ENCODE results near the gene NEIL3.

Gene NEIL3, protein sequence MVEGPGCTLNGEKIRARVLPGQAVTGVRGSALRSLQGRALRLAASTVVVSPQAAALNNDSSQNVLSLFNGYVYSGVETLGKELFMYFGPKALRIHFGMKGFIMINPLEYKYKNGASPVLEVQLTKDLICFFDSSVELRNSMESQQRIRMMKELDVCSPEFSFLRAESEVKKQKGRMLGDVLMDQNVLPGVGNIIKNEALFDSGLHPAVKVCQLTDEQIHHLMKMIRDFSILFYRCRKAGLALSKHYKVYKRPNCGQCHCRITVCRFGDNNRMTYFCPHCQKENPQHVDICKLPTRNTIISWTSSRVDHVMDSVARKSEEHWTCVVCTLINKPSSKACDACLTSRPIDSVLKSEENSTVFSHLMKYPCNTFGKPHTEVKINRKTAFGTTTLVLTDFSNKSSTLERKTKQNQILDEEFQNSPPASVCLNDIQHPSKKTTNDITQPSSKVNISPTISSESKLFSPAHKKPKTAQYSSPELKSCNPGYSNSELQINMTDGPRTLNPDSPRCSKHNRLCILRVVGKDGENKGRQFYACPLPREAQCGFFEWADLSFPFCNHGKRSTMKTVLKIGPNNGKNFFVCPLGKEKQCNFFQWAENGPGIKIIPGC

GRCh38 chr4:177309522-177310371 is at the start of gene NEIL3:
Gene NEIL3, plus strand, starts transcription at chr4:177309874. Its CDS starts 80 bp downstream, at chr4:177309954.
- peak; percentile 90 for DNase-seq (ENCODE audit: low read depth)

DNA sequence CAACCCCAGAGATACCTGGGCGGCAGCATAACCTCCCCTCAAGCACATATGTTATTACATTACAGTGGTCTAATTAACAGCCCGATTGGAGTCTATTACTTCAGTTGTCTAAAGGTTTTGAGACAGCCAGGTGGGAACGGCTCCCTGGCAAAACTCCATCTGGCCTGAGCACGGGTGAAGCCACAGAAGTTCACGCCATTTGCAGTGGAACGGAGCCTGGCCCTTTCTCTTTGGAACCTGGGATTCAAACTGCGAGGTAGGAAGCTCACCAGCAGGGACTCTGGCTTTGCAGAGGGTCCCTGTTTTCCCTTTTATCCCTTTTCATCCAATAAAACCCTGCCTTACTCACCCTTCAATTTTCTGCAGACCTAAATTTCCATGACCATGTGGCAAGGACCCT is 45.9 kb upstream of the NEIL3 start:
- DNase-seq (ENCODE audit: low read depth) = no peak

DNA sequence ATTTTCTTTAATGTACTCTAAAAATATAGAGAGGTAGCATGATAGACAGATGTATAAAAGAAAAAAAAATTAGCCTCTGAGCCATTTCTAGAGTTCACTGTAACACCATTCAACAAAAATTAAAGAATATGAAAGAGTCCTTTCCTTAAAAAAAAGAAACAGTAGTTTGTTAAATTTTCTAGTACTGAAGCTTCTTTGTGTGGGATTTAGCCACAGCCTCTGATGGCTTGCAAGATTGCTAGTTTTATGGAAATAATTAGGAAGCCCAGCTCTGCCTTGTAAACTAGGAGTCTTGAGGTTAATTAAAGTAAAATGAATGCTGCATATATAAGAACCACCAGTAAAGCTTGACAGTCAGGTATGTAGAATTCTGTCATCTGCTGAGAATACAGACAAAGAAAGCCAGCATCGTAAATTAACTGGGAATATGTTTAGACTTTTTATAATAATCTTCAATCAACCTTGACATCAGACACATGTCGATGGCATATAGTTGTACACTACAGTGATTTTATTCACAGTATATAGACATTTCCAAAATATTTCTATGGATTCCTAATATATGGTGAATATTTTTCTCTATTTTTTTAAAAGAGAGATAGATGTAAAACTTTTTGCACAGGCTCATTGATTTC is 44.8 kb upstream of the NEIL3 start:
- no peak for DNase-seq (ENCODE audit: low read depth)

DNA sequence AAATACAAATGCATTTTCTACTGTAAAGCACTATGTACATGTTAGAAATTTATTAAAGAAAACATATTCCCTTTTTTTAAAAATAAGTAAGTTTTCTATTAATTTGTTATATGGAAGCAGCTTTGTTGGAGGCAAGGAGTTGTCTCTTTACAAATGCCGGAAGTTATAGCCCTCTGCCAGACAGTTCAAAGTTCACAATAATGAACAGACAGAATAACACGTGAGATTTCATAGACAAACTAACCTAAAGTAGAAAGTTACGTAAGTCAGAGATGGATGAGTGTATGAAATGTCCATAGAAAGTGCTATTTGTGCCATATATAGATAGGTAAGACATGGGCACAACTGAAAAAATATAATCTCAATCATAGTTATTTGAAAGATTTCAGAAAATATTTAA is 43.9 kb upstream of the NEIL3 start:
- DNase-seq (ENCODE audit: low read depth) = no peak

GRCh38 chr4:177266506-177266905 is 43.2 kb upstream of the NEIL3 start:
- DNase-seq (ENCODE audit: low read depth) = no peak

DNA sequence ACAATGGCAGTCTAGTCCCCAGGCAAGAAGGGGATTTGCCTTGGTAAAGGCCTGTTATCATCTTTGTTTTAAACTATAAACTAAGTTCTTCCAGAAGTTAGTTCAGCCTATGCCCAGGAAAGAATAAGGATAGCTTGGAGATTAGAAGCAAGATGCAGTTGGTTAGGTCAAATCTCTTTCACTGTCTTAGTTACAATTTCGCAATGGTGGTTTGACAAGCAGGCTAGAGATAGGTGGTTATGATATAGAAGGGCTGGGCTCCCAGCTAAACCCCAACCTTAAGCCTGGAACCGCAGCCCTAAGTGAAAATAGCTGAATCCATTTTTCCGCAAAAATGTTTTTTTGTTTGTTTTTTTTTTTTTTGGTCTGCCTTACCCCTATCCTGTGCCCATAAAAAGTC is 41.8 kb upstream of the NEIL3 start:
- no peak for DNase-seq (ENCODE audit: low read depth)

DNA sequence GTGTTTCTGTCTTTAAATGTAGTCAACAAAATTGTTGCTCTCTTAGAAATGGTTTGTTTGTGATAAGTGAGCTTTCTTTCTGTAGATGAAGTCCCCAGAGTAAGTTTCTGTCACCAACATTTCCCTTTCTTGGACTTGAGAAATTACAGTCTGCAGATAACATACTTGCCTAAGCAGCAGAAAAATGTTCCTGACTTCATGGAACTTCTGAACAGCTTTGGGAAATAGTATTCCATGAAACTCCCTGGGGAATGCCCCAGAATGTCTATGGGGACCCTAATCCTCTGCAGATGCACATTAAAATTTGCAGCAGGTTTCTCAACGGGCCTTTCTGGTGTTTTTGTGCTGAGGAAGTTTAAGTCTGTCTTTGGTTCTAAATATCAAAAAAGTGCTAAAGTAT is 38.6 kb upstream of the NEIL3 start:
- no peak for DNase-seq (ENCODE audit: low read depth)

- DNase-seq (ENCODE audit: low read depth) = no peak
Observed at GRCh38 chr4:177271915-177272766, 37.5 kb upstream of the NEIL3 start.

DNA sequence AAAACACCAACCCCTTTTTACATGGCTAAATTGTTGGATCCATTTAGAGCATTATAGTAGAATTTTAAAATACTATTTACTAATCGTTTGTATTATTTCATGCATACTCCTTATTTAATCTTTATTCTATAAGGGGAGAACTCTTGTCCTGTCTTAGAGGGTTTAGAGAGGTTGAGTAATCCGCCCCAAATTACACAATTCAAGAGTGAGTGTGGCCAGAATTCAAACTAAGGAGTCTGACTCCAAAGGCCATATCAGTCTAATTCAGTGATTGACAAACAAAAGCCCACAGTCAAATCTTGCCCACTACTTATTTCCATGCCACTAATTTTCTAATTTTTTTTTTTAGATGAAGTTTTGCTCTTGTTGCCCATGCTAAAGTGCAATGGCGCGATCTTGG is 33.7 kb upstream of the NEIL3 start:
- DNase-seq (ENCODE audit: low read depth) = no peak

DNA sequence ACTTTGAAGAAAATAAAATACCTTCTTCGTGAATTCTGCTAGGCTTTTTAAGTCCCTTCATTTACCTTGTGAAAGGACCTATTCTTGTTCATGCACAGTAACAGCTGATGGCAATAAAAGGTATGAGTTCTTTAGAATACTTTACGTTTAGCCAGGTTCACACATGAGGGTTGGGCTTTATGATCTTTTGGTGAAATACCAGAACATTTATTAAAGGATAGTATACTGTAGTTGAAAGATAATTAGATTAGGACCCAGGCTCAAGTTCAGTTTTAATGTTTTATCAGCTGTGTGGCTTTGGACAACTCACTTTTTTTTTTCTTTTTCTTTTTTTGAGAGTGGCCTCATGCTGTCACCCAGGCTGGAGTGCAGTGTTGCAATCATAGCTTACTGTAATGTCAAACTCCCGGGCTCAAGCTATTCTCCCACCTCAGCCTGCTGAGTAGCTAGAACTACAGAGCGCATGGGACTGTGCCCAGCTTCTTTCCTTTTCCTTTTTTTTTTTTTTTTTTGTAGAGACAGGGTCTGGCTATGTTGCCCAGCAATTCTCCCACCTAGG is 28.2 kb upstream of the NEIL3 start:
- DNase-seq (ENCODE audit: low read depth) = no peak

DNA sequence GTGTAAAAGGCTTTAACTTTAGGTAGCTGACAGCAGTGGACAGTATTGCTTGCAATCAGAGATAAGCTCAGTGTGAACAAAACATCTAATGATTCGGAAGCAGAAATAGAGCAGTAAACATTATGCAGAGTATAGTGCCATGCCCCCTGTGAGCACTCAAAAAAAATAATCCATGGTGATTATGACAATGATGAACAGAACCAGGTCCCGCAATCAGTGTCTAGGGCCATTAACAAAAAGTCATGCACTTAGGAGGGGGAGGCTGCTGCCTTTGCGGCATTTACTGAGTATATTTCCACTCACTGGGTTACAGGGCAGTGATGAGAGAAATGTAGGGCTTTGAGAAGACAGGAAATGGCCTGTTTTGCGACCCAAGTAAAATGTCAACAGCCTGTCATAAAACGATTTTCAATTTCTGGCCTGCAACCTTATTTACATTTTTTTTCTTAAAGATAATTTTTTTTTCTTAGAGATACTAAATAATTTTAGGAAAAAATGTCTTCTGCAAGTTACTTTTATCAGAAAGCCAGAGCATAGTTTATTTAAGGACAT is 27.3 kb upstream of the NEIL3 start:
- no peak for DNase-seq (ENCODE audit: low read depth)

- no peak for DNase-seq (ENCODE audit: low read depth)
Observed at GRCh38 chr4:177283167-177283566, 26.5 kb upstream of the NEIL3 start.

DNA sequence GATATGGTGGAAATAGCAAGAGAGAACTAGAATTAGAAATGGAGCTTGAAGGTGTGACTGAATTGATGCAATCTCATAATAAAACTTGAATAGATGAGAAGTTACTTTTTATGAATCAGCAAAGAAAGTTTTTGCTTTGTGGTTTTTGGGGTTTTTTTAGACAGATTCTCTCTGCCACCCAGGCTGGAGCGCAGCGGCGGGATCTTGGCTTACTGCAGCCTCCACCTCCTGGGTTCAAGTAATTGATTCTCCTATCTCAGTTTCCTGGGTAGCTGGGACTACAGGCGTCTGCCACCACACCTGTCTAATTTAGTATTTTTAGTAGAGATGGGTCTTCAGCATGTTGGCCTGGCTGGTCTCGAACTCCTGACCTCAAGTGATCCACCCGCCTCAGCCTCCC is 23.7 kb upstream of the NEIL3 start:
- no peak for DNase-seq (ENCODE audit: low read depth)

- no peak for DNase-seq (ENCODE audit: low read depth)
Observed at GRCh38 chr4:177287255-177287654, 22.4 kb upstream of the NEIL3 start.

- DNase-seq (ENCODE audit: low read depth) = no peak
Observed at GRCh38 chr4:177288335-177288734, 21.3 kb upstream of the NEIL3 start.

GRCh38 chr4:177290780-177291179 is 18.9 kb upstream of the NEIL3 start:
- no peak for DNase-seq (ENCODE audit: low read depth)

DNA sequence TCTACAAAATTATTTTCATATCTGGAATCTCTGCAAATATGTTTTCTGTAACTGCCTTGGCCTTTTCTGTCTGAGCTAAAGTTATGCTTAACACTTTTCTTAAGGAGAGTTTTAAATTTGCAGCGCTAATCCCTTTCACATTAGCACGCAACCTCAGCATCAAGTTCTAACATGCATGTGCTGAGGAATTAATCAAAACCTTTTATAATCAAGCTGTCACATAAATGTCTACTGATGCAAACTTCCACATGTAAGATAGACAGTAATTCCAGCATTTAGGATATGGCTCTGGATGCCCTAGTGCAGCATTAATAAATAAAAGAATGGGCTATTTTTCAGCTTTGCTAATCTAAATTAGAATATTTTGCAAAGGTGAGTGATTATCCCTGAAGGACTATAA is 17.5 kb upstream of the NEIL3 start:
- no peak for DNase-seq (ENCODE audit: low read depth)

GRCh38 chr4:177293208-177294033 is 16.3 kb upstream of the NEIL3 start:
- no peak for DNase-seq (ENCODE audit: low read depth)

- DNase-seq (ENCODE audit: low read depth) = no peak
Observed at GRCh38 chr4:177297785-177298391, 11.8 kb upstream of the NEIL3 start.

Measured in stimulated activated CD8-positive, alpha-beta memory T cell treated with anti-CD3 and anti-CD28 coated beads, Interleukin-12 subunit alpha, Interleukin-12 subunit beta, amount 100 ng/mL, for 4 hours (primary cell).